Lower leg skin (tissue), 4 donors: Measurements from ENCODE around the gene FAM177B. TPM values are rescaled to one million over a fixed set of nuclear protein-coding genes. Genes with fewer than 3 reads are reported as not detected.

Experiments
- DNase-seq, 2 donors: peaks; one replicate each; pipeline ENCODE4 v3.0.0-alpha.2; 2019; ENCODE audit warnings: low spot score in 2 of 2
- H3K4me3 ChIP-seq: fragments of 200-600 bp; sonication (generic); 2 replicates; pipeline ENCODE4 v1.5.1; 2017; ENCODE audit warnings: mild to moderate bottlenecking, low read depth; ENCODE audit not compliant: poor library complexity, severe bottlenecking
- POLR2A ChIP-seq, 2 donors: fragments of 450-650 bp; IDR thresholded peaks; one replicate each; pipeline ENCODE4 v1.6.1; 2016 to 2017; ENCODE audit warnings: antibody characterized with exemption in 2 of 2, mild to moderate bottlenecking in 1 of 2, moderate library complexity in 1 of 2
- WGBS, 2 donors: methylation state at CpG; one replicate each; pipeline ENCODE4 v1.1.5; 2018; 5-methylcytosine and 5-hydroxymethylcytosine counted together
- intact Hi-C: fragments of 100-400 bp; cut with DNase I; formaldehyde crosslinking; loops from one replicate; pipeline ENCODE4 v1.15.0; 2023; ENCODE audit warnings: low total_unique reads
- total RNA-seq, 4 donors: library from RNA; depleted of rRNA; stranded (reverse); fragments of >200 nt; gene quantifications; one replicate each; pipeline ENCODE4 v1.1.0, GENCODE V29; 2016
- TF ChIP-seq, protein P1 (sequence below), 3 donors: fragments of 450-650 bp; IDR thresholded peaks; one replicate each; pipeline ENCODE4 v1.5.1; 2016; ENCODE audit warnings: antibody characterized with exemption in 3 of 3, mild to moderate bottlenecking in 3 of 3, moderate library complexity in 2 of 3

The FAM177B gene
- total RNA-seq, 4 donors from 2014 or later, result not detected

DNA sequence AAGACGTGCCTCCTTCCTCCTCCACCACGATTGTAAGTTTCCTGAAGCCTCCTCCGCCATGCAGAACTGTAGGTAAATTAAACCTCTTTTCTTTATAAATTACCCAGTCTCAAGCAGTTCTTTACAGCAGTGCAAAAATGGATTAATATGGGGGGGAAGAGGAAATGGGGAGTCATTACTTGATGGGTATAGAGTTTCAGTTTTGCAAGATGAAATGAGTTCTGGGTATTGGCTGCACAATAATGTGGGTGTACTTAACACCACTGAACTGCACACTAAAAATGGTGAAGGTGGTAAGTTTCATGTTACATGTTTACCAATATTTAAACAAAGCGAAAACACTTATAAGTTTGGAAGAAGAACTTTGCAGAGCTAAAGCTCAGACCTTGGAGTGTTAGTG is 53.5 kb downstream of the FAM177B start:
- no peak overlapping the region for H3K4me3 ChIP-seq
- intact Hi-C loops, result loop anchor here (10.0 kb wide), 1 partner anchor 294 kb away; no protein-coding TSS in a partner anchor
- TF ChIP-seq POLR2A (IDR thresholded peaks at IDR 0.05), result no peak
- DNase-seq, result no peak
- WGBS, 2 donors, result 80 to 93% methylated on average over 4 of the region's 4 CpGs

DNA sequence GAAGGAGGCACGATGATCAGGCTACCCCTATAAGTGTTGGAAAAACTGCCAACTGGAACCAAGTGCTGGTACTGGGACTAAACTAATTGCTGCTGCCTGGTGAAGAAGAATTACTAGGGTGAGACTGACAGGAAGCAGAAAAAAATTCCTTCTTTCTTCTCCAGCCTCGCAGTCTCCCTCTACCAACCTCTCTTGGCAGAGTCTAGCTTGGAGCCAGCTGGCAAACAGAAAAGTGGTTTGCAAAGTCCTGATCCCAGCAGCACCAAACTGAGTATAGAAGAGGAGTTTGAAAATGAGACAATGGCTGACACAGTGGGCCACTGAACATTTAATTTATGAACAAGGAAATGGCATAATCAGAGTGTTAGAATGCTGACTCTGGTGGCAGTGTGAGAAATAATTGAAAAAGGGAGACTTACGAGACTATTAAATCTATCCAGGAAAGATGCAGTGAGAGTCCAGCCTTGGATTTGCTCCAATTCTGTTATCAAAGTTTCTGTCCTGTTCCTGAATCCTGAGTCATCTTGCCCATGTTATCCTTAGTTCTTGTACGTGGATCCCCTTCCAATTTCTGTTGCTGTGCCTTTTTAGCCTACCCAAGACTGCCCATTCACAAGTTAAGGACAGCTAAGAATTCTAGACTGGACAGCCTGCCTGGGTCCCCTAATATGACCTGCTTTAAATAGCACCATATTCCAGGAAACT is 54.2 kb downstream of the FAM177B start:
- no peak for TF ChIP-seq POLR2A (IDR thresholded peaks at IDR 0.05)
- TF ChIP-seq, protein P1, sequence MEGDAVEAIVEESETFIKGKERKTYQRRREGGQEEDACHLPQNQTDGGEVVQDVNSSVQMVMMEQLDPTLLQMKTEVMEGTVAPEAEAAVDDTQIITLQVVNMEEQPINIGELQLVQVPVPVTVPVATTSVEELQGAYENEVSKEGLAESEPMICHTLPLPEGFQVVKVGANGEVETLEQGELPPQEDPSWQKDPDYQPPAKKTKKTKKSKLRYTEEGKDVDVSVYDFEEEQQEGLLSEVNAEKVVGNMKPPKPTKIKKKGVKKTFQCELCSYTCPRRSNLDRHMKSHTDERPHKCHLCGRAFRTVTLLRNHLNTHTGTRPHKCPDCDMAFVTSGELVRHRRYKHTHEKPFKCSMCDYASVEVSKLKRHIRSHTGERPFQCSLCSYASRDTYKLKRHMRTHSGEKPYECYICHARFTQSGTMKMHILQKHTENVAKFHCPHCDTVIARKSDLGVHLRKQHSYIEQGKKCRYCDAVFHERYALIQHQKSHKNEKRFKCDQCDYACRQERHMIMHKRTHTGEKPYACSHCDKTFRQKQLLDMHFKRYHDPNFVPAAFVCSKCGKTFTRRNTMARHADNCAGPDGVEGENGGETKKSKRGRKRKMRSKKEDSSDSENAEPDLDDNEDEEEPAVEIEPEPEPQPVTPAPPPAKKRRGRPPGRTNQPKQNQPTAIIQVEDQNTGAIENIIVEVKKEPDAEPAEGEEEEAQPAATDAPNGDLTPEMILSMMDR (IDR thresholded peaks at IDR 0.05), result no peak
- H3K4me3 ChIP-seq, result no peak overlapping the region
- intact Hi-C loops, result loop anchor here (10.0 kb wide), 1 partner anchor 294 kb away; no protein-coding TSS in a partner anchor
- DNase-seq, result no peak
- WGBS, 2 donors, result 56 to 59% methylated on average over 4 of the region's 4 CpGs

DNA sequence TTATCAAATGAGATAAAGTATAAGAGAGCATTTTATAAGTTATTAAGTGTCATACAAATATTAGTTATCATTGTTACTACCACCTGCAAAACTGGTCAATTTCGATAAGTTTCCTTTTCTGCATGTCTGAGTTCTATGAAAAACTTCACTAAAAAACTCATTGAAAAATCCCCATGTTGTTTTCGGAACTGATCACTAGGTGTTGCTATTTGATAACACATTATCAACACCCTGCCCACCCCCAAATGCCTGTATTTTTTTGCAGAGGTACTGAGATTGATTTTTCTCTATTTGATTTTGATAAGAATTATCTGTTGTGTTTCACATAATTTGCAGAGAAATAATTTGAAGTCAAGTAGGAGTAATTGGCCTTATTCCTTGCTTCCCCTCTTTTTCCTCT is 55.7 kb downstream of the FAM177B start:
- no peak for DNase-seq
- TF ChIP-seq POLR2A (IDR thresholded peaks at IDR 0.05), result no peak
- 5 to 11% methylated on average over 2 of the region's 2 CpGs for WGBS, 2 donors

DNA sequence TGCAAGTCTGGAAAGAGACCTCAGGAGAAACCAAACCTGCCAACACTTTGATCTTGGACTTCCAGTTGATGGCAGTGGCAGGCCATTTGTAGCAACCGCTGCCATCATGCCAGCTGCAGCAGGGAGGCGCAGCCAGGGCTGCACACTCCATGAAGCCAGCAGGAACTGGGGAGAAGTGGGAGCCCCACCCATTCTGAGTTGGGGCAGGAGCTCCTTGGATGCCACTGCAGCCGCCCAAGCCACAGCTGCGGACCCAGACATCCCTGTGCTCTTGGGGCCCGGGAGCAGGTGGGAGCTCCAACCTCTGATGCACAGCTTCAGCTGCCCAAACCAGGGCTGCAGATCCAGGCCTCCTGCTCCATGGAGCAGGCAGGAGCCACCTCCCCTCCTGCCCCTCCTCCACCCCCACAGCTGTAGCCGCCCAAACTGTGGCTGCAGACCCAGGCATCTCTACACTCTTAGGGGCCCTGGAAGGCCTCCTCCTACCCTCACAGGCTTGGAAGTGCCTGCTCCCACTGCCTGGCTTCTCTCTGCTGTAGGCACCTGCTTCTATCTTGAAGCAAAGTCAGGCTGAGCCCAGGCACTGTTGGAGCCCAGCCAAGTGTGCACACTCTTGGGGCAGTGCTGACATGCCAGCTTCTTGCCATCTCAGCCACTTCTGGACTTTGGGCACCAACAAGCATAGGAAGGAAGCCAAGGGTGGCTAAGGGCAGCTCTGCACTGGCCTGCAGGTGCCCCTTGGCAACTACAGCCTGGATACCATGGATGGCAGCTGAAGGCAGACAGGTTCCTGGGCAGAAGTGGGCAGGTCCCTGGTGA is 57.9 kb downstream of the FAM177B start:
- WGBS, 2 donors, result 91 to 92% methylated on average over 3 to 6 of the region's 6 CpGs
- TF ChIP-seq POLR2A (IDR thresholded peaks at IDR 0.05), result no peak
- TF ChIP-seq, protein P1 (IDR thresholded peaks at IDR 0.05), result no peak
- DNase-seq, result no peak
- intact Hi-C loops, result loop anchor here (10.0 kb wide), 1 partner anchor 290 kb away; no protein-coding TSS in a partner anchor
- no peak overlapping the region for H3K4me3 ChIP-seq

More for the DNA sequence above, 55.7 kb downstream of the FAM177B start:
- intact Hi-C loops, result loop anchor here (10.0 kb wide), 1 partner anchor 292 kb away; no protein-coding TSS in a partner anchor
- H3K4me3 ChIP-seq, result no peak overlapping the region

DNA sequence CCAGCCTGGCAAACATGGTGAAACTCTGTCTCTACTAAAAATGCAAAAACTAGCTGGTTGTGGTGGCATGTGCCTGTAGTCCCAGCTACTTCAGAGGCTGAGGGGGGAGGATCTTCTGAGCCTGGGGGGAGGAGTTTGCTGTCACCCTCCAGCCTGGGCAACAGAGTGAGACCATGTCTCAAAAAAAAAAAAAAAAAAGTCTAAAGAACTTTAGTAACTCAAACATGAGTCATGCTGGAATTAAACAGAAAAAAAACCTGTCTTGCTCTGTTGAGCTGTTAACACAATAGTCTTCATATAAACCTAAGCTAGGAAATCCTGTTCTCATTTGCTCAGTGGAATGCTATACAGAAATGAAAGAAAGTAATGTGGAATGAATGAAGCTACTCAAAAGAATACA is 61.1 kb downstream of the FAM177B start:
- no peak for DNase-seq
- H3K4me3 ChIP-seq, result no peak overlapping the region
- intact Hi-C loops, result loop anchor here (10.0 kb wide), 1 partner anchor 287 kb away; no protein-coding TSS in a partner anchor
- TF ChIP-seq, protein P1 (IDR thresholded peaks at IDR 0.05), result no peak
- TF ChIP-seq POLR2A (IDR thresholded peaks at IDR 0.05), result no peak

DNA sequence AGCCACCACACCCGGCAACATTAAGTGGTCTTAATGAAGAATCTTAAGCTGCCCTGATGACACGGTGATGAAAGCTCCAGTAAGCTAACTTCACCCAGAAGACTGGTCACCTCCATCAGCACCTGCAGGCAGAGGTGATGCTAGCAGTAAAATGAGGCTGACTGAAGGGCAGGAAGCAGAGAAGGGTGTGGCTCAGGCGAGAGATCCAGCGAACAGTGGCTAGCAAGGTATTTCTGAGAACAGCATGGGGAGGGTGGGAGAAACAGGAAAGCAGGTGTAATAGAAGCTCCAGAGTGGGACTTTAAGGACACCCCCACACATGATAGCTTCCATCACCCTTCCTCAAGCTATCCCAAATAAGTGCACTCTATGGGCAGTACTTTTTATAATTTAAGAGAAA is 62.0 kb downstream of the FAM177B start:
- DNase-seq, result no peak
- WGBS, 2 donors, result 75% methylated on average over 4 of the region's 4 CpGs
- TF ChIP-seq POLR2A (IDR thresholded peaks at IDR 0.05), result no peak
- TF ChIP-seq, protein P1 (IDR thresholded peaks at IDR 0.05), result no peak
- intact Hi-C loops, result loop anchor here (10.0 kb wide), 1 partner anchor 286 kb away; no protein-coding TSS in a partner anchor
- no peak overlapping the region for H3K4me3 ChIP-seq

Other genes starting within 250 kb of the FAM177B start
- not detected for gene HHIPL2, start 189.1 kb upstream of the FAM177B start, total RNA-seq
- 1 to 10 TPM; 1.3 to 7.3 (median 2.2) TPM for gene TAF1A, start 147.3 kb upstream of the FAM177B start, total RNA-seq
- gene MIA3, start 119.1 kb upstream of the FAM177B start, total RNA-seq, result 10 to 100 TPM; 25.1 to 57.5 (median 31.5) TPM
- gene AIDA, start 24.7 kb upstream of the FAM177B start, total RNA-seq, result 10 to 100 TPM; 27.2 to 38.1 (median 30.2) TPM
- gene BROX, start 24.6 kb upstream of the FAM177B start, total RNA-seq, result 100 to 1,000 TPM in 1 of 4 donors, 10 to 100 TPM in 3; 74.2 to 102 (median 78.5) TPM
- 10 to 100 TPM in 1 of 4 donors, 1 to 10 TPM in 3; 5.8 to 12.0 (median 7.6) TPM for gene DISP1, start 77.8 kb downstream of the FAM177B start, total RNA-seq